GDM1 (cell line): ENCODE data around the gene RAI1.

ENCODE experiments used
- DNase-seq: peaks from one replicate; lab custom pipeline; 2025; lab: John Stamatoyannopoulos, UW

The RAI1 gene

DNA sequence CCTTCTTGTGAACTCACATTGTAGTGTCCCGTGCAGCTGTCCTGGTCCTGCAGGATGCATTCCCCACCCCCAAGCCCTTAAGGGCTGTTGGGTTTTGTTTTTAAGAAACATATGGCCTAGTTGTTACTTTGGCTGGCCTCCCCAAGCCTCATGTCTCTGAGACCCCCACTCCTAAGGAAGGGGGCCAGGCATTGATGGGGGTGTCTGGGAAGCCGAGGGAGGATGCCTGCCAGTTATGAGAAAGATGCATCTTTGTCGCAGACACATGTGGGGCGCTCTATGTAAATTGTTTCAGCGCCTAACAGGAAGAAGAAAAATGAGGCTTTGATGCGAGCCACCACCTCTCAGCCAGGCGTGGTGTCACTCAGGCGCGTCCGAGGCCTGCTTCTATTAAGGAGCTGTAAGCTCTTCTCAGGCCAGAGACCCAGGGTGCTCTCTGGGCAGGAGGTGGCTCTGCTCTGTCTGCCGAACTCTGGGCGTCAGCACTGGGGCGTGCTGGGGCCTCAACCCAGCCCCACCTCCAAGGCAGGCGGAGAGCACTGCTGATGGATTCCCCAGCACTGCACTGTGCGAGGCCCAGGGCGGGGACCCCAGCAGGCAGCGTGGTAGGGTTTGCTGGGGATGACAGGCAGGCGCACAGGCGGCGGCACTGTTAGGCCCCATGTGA, 85.0 kb downstream of the RAI1 start:
- no peak for DNase-seq

DNA sequence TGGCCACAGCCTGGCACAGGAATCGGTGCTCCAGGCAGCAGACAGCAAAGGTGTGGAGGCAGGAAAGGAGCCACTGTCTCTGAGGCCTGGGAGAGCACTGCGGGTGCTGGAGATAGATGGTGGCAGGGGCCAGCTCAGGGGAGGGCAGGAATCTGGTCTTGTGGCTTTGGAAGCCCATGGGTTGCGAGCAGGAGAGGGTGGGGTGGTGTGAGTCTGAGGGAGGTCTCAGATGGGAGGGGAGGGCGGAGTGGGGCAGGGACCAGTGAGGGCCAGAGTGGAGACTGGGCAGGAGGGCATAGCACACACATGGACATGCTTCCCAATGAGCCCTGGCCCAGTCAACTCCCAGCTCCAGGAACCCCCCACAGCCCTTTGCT, 85.5 kb downstream of the RAI1 start:
- no peak for DNase-seq

DNA sequence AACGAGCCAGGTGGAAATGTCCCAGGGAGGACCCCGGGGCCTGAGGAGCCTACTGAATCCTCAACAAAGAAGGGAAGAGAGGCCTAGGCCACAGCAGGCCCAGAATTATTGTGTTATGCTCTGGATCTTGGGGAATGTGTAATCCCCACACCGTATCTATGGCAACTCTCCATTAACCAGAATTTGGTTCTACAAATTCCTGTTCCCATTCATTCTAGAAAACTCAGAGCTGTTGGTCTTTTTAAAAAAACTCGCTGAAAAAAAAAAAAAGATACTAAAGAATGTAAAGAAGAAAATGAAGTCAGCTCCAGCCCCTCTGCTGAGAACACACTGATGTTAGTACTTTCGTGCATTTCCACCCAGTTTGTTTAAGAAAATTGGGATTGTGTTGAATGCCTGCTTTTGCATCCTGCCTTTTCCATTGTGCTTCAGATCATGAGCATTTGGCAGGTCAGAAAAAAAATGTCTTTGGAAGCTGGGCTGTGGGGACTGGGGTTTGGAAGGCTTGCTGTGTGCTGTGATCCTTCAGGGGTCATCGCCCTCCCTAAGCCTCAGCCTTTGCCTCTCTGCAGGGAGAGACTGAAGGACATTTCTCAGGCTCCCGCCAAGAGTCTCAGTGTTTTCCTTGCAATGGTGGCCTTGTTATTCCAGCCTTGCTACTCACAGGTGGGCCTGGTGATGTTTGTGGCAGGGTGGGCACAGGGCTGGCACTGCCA, 86.1 kb downstream of the RAI1 start:
- DNase-seq: no peak

DNA sequence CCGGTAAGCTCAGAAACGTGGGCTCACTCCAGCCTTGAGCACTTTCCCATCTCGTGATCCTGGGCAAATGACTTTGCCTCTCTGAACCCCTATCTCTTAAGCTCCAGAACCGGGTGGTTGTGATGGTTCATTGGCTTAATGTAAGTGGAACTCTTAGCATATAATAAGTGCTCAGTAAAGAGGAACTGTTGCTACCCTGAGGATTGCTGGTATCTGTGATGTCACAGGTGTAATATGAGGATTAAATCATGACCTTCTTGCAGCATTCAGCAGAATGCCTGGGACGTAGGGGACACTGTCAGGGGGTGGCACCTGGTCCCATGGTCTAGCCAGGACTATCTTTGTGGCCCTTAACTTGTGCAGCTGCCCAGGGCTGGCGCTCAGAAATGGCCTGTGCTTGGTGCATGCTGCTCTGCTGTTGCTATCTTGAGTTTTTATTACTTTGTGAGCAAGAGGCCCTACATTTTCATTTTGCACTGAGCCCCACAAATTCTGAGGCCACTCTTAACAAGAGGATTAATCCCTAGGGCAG, 86.7 kb downstream of the RAI1 start:
- DNase-seq: no peak

DNA sequence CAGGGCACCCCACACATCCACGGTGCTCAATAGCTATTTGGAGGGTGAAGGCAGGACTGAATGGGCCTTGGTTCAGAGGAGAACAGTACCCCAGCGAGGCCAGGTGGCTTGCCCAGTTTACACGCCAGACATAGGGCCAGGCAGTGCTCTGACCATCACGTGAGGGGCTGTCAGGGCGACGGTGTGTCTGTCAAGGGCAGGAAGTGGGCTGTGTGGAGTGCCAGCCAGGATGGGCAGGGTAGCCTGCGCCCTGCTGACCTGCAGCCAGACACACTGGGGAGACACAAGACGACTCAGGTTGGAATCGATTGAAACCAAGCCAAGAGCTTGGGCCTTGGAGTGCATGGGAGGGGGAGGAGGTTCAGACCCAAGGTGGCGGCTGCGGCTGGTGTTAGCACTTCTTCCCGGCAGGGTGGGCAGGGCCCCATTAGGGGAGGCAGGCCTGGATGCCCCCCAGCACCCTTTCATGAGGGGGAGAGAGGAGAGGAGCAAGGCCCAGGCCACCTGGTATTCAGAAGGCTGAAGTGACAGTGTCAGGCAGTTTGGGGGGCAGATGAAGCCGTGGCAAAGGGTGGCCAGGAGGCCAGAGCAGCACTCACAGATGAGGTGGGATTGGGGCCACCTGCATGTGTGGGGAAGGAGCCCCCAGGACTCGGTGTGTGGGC, 87.3 kb downstream of the RAI1 start:
- DNase-seq: no peak

- DNase-seq: no peak
Measured at GRCh38 chr17:17769869-17770631, 88.8 kb downstream of the RAI1 start.

- DNase-seq: no peak
Measured at GRCh38 chr17:17770632-17771044, 89.4 kb downstream of the RAI1 start.

DNA sequence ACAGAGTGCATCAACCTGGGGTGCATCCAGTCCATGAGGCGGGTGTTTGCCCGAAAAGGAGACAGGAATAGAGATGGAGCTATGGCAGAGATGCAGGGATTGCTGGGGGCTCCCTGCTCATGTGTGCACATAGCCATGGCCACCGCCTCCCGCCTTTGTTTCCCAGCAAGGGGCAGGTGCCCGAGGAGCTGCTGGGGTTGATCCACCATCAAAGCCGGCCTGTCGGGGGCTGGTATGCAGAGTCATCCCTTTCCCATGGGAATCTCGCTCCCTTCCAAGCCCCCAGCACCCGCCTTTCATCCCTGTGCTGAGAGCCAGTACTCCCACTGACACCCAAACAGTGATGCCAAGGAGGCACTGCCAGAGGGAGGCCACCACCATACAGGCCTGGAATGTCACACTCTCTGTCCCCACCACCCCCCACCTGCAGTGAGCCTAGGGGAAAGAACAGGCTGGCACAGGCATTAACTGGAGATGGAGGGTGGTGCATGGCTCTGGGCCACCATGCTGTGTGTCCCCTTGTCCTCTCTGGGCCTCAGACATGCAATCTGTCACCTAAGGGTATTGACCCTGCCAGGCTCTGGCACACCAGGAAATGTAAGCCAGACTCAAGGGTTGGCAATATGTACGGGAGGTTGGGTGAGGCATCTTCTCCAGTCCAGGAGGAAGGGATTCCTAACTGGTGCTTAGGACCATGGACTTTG, 90.4 kb downstream of the RAI1 start:
- DNase-seq: no peak

- no peak for DNase-seq
Measured at GRCh38 chr17:17772231-17772630, 91.0 kb downstream of the RAI1 start.

- no peak for DNase-seq
Measured at GRCh38 chr17:17774009-17774881, 93.0 kb downstream of the RAI1 start.

- no peak for DNase-seq
Measured at GRCh38 chr17:17776889-17777288, 95.6 kb downstream of the RAI1 start.

DNA sequence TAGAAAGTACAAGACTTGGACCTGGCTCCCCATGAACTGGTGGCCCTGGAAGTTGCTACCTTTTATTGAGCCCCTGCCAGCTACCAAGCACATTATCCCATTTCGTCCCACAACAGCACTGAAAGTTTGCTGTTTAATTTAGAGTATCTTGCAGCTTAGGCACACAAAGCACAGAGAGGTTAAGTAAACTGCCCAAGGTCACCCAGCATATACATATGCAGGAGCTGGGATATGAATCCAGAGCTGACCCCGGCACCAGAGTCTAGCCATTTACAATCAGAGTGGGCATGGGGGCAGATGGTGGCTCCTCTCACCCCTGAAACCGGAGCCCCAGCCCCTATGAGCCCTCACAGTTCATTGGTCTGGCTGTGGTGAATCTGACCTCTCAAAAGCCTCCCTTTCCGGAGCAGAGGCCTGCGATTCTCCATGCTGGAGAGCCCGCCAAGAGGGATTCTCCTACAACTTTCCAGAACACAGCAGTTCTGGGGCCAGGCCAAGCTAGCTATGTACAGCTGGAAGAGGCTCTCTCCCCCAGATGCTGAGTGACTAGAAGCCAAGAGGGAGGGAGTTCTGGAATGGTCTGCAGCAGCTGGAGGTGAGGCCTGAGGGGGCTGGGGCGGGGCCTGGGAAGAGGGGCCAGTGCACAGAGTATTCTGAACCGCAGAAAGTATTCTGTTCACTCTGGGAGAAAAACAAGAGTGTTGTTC, 97.2 kb downstream of the RAI1 start:
- no peak for DNase-seq

- DNase-seq: no peak
Measured at GRCh38 chr17:17779015-17779611, 97.9 kb downstream of the RAI1 start.

- no peak for DNase-seq
Measured at GRCh38 chr17:17780922-17781590, 99.8 kb downstream of the RAI1 start.

GRCh38 chr17:17781591-17782496, 100.6 kb downstream of the RAI1 start:
- no peak for DNase-seq

GRCh38 chr17:17782523-17783115, 101.4 kb downstream of the RAI1 start:
- DNase-seq: no peak

DNA sequence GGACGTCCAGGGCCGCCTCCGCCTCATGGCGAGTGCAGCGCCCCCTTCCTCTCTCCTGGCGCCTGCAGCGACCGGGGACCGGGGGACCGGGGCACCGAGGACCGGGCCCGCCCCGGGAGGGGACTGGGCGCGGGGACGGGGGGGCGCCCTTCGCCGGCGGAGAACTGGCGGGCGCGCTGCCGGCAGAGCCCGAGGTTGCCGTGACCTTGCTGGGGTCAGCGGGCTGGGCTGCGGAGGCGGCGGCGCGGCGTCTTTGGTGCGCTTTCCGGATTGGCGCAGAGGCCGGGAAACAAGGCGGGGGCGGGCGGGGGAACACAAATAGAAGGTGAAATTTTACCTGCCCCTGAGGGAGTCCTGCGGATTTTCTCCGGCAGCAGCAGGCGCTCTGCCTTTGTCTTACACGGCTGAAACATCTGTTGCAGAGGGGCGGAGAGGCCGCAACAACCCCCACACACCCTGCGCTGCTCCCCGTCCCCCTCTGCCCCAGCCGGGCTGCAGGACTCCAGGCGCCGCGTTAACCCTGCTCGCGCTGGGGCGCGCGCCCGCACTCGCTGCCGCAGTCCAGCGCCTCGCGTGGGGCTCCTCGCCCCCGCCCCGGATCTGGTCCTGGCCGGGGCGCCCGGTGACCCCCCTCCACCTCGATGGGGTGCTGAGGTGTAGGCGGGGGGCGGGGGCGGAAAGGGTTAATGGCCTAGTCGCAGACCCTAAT, 102.0 kb downstream of the RAI1 start:
- no peak for DNase-seq
